ENCODE results near the gene METTL23.

GRCh38 chr17:76726776-76727718 is at the start of gene METTL23:
- TF ChIP-seq, protein P1, sequence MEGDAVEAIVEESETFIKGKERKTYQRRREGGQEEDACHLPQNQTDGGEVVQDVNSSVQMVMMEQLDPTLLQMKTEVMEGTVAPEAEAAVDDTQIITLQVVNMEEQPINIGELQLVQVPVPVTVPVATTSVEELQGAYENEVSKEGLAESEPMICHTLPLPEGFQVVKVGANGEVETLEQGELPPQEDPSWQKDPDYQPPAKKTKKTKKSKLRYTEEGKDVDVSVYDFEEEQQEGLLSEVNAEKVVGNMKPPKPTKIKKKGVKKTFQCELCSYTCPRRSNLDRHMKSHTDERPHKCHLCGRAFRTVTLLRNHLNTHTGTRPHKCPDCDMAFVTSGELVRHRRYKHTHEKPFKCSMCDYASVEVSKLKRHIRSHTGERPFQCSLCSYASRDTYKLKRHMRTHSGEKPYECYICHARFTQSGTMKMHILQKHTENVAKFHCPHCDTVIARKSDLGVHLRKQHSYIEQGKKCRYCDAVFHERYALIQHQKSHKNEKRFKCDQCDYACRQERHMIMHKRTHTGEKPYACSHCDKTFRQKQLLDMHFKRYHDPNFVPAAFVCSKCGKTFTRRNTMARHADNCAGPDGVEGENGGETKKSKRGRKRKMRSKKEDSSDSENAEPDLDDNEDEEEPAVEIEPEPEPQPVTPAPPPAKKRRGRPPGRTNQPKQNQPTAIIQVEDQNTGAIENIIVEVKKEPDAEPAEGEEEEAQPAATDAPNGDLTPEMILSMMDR (IDR thresholded peaks at IDR 0.05; ENCODE audit: insufficient read depth, low read length, poor library complexity, severe bottlenecking) = peak; percentile 72
- TF ChIP-seq EZH2phosphoT487 (conservative IDR thresholded peaks at IDR 0.05; ENCODE audit: low read length) = no peak
